OCI-LY3 (cell line): ENCODE results near the gene TMEM214.

ENCODE experiments used
- CTCF ChIP-seq: fragments of 200-600, 300-600 bp; sonication (generic); IDR thresholded peaks from 2 replicates; pipeline ENCODE4 v1.5.1; 2014; ENCODE audit warnings: antibody characterized with exemption, low read length, low read depth
- EZH2phosphoT487 ChIP-seq: fragments of 200-600 bp; shearing (Covaris generic); IDR thresholded peaks from 2 replicates; pipeline ENCODE4 v1.6.1; 2018; ENCODE audit warnings: antibody characterized with exemption, mixed run types, low read depth

DNA sequence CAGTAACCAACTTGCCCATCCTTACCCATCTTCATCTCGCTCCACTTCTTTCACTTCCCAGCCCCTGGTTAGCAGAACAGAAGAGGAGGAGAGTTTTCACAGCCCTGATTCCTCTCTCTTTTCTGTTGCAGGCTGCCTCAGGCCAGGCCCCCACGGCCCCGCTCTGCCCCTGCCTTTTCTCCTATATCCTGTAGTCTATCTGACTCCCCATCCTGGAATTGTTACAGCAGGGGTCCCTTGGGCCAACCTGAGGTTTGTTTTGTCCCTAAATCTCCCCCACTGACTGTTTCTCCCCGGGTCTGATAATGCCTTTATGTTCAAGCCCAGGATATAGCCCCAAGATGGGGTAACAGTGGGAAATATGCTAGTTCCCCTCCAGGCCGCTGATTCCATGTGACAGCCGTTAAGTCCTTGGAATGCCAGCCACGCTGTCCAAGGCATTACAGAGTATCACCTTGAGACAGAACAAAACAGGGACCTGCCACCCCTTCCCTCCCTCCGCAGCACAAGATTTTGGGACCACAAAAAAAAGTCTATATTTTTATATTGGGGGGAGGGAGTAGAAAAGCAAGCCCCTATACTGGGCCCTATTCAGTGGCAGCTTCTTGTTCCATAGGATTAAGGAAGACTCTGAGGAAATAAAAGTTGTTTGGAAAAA is 37.3 kb downstream of the TMEM214 start:
- TF ChIP-seq CTCF (no peak), EZH2phosphoT487 (no peak)
